ENCODE results near the gene YOD1.

Gene YOD1

GRCh38 chr1:207006083-207006482 is 44.9 kb downstream of the YOD1 start:
- Histone ChIP-seq H3K4me2 (ENCODE audit: low read depth, low read length, poor library complexity, severe bottlenecking) (no peak overlapping the region), H4K20me1 (ENCODE audit: low read depth, low read length) (no peaks in the 10 kb centered on the region), H3K27me3 (ENCODE audit: low read length) (no peaks in the 10 kb centered on the region), H3K9me2 (replicated peaks; ENCODE audit: insufficient read depth, low read length) (no peaks in the 10 kb centered on the region), H3K4me3 (ENCODE audit: insufficient read depth, low read length, poor library complexity, severe bottlenecking) (no peak overlapping the region), H3K27ac (ENCODE audit: low read depth, low read length) (no peak overlapping the region), H3K9ac (ENCODE audit: low read length) (no peak overlapping the region), H3K36me3 (ENCODE audit: low read length) (no peaks in the 10 kb centered on the region), H3K79me2 (ENCODE audit: insufficient read depth, low read length) (no peaks in the 10 kb centered on the region), H3F3A (ENCODE audit: insufficient read depth) (no peaks in the 10 kb centered on the region), H2AFZ (ENCODE audit: low read depth, low read length, severe bottlenecking) (no peak overlapping the region), H3K9me3 (ENCODE audit: insufficient read depth, low read length) (no peaks in the 10 kb centered on the region)
- no peak for TF ChIP-seq EZH2phosphoT487 (conservative IDR thresholded peaks at IDR 0.05; ENCODE audit: low read length)
- TF ChIP-seq, protein P1, sequence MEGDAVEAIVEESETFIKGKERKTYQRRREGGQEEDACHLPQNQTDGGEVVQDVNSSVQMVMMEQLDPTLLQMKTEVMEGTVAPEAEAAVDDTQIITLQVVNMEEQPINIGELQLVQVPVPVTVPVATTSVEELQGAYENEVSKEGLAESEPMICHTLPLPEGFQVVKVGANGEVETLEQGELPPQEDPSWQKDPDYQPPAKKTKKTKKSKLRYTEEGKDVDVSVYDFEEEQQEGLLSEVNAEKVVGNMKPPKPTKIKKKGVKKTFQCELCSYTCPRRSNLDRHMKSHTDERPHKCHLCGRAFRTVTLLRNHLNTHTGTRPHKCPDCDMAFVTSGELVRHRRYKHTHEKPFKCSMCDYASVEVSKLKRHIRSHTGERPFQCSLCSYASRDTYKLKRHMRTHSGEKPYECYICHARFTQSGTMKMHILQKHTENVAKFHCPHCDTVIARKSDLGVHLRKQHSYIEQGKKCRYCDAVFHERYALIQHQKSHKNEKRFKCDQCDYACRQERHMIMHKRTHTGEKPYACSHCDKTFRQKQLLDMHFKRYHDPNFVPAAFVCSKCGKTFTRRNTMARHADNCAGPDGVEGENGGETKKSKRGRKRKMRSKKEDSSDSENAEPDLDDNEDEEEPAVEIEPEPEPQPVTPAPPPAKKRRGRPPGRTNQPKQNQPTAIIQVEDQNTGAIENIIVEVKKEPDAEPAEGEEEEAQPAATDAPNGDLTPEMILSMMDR (IDR thresholded peaks at IDR 0.05; ENCODE audit: insufficient read depth, low read length, poor library complexity, severe bottlenecking), result no peak

- Histone ChIP-seq H3K9me3 (ENCODE audit: insufficient read depth, low read length) (no peaks in the 10 kb centered on the region), H3F3A (ENCODE audit: insufficient read depth) (no peaks in the 10 kb centered on the region), H3K4me2 (ENCODE audit: low read depth, low read length, poor library complexity, severe bottlenecking) (no peak overlapping the region), H3K9ac (ENCODE audit: low read length) (no peak overlapping the region), H3K27ac (ENCODE audit: low read depth, low read length) (no peak overlapping the region), H4K20me1 (ENCODE audit: low read depth, low read length) (no peaks in the 10 kb centered on the region), H2AFZ (ENCODE audit: low read depth, low read length, severe bottlenecking) (no peak overlapping the region), H3K27me3 (ENCODE audit: low read length) (no peaks in the 10 kb centered on the region), H3K36me3 (ENCODE audit: low read length) (no peaks in the 10 kb centered on the region), H3K4me3 (ENCODE audit: insufficient read depth, low read length, poor library complexity, severe bottlenecking) (no peak overlapping the region), H3K79me2 (ENCODE audit: insufficient read depth, low read length) (no peaks in the 10 kb centered on the region), H3K9me2 (replicated peaks; ENCODE audit: insufficient read depth, low read length) (no peaks in the 10 kb centered on the region)
- TF ChIP-seq EZH2phosphoT487 (conservative IDR thresholded peaks at IDR 0.05; ENCODE audit: low read length), result no peak
- TF ChIP-seq, protein P1 (IDR thresholded peaks at IDR 0.05; ENCODE audit: insufficient read depth, low read length, poor library complexity, severe bottlenecking), result peak; percentile 76
Observed at GRCh38 chr1:207004931-207005830, 45.8 kb downstream of the YOD1 start.

DNA sequence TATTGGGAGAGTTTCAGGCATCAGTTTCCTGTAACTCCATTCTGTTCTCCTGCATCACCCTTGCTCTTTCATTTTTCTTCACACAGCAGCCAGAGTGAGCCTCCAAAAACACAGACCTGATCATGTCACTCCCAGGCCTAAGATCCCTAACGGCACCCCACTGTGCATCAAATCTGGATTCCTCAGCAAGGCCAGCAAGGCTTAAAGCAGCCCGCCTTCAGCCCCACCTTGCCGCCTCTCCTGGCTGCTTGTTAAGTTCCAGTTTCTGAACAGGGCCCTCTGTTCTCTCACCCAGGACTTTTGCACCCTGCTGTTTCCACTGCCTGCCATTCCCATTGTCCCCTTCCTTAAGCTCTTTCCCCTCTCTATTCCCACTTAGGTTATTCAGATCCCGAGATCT is 47.8 kb downstream of the YOD1 start:
- Histone ChIP-seq H3K27ac (ENCODE audit: low read depth, low read length) (no peak overlapping the region), H3K9ac (ENCODE audit: low read length) (no peak overlapping the region), H3K27me3 (ENCODE audit: low read length) (no peaks in the 10 kb centered on the region), H3K4me3 (ENCODE audit: insufficient read depth, low read length, poor library complexity, severe bottlenecking) (no peak overlapping the region), H3K79me2 (ENCODE audit: insufficient read depth, low read length) (no peaks in the 10 kb centered on the region), H3K4me2 (ENCODE audit: low read depth, low read length, poor library complexity, severe bottlenecking) (no peak overlapping the region), H3K9me2 (replicated peaks; ENCODE audit: insufficient read depth, low read length) (no peaks in the 10 kb centered on the region), H3K9me3 (ENCODE audit: insufficient read depth, low read length) (no peaks in the 10 kb centered on the region), H2AFZ (ENCODE audit: low read depth, low read length, severe bottlenecking) (no peak overlapping the region), H3F3A (ENCODE audit: insufficient read depth) (no peaks in the 10 kb centered on the region), H3K36me3 (ENCODE audit: low read length) (no peaks in the 10 kb centered on the region), H4K20me1 (ENCODE audit: low read depth, low read length) (no peaks in the 10 kb centered on the region)
- no peak for TF ChIP-seq EZH2phosphoT487 (conservative IDR thresholded peaks at IDR 0.05; ENCODE audit: low read length)
- TF ChIP-seq, protein P1 (IDR thresholded peaks at IDR 0.05; ENCODE audit: insufficient read depth, low read length, poor library complexity, severe bottlenecking), result no peak

Measured in SU-DHL-6 (cell line).